Renal cortex interstitium (tissue), 15 donors: ENCODE results near the gene PSMD13. TPM values are rescaled to one million over a fixed set of nuclear protein-coding genes. Genes with fewer than 3 reads are reported as not detected.
"Not testable (repeated sequence)": the region's sequence is repeated elsewhere in the genome, so short reads cannot be mapped to it uniquely, and the experiment has no call there.

Source experiments
- DNase-seq, 11 donors: peaks; one replicate each; pipeline ENCODE4 v3.0.0-alpha.2; 2013; ENCODE audit warnings: low read depth in 9 of 11, low spot score in 4 of 11; ENCODE audit errors: extremely low read depth in 1 of 11
- long read RNA-seq, 16 experiments: transcript quantifications; one replicate each; lab custom pipeline, GENCODE V29; 2026
- polyA plus RNA-seq, 3 donors: library from polyadenylated mRNA; unstranded; fragments of 120-200 nt; gene quantifications; one replicate each; pipeline ENCODE4 v1.2.1, GENCODE V29; 2013; ENCODE audit not compliant: insufficient read length in 3 of 3

PSMD13 gene
- 100 to 1,000 TPM; 132 to 155 (median 152) TPM for polyA plus RNA-seq
- long read RNA-seq, donor 1, transcript PSMD13-212 (13 exons, 1,991 nt): major isoform, 26 of 38 reads
- long read RNA-seq, donor 1, transcript PSMD13-207 (1 exons, 2,200 nt): minor isoform, 10 of 38 reads
- long read RNA-seq, donor 1, partial matches to known transcripts: 0 of 38 reads
- long read RNA-seq, donor 1, other reads (novel, unspliced or antisense): 0 of 38 reads
- long read RNA-seq, donor 2, transcript PSMD13-207 (1 exons, 2,200 nt): minor isoform, 7 of 34 reads
- long read RNA-seq, donor 2, transcript PSMD13-212 (13 exons, 1,991 nt): major isoform, 27 of 34 reads
- long read RNA-seq, donor 2, partial matches to known transcripts: 0 of 34 reads
- long read RNA-seq, donor 2, other reads (novel, unspliced or antisense): 0 of 34 reads
- long read RNA-seq, donor 3, transcript PSMD13-212 (13 exons, 1,991 nt): major isoform, 40 of 54 reads
- long read RNA-seq, donor 3, partial matches to known transcripts: 5 of 54 reads
- long read RNA-seq, donor 3, other reads (novel, unspliced or antisense): 0 of 54 reads
- long read RNA-seq, donor 4, transcript PSMD13-207 (1 exons, 2,200 nt): minor isoform, 6 of 38 reads
- long read RNA-seq, donor 4, transcript PSMD13-212 (13 exons, 1,991 nt): major isoform, 24 of 38 reads
- long read RNA-seq, donor 4, partial matches to known transcripts: 6 of 38 reads
- long read RNA-seq, donor 4, other reads (novel, unspliced or antisense): 0 of 38 reads
- long read RNA-seq, donor 5: 0 reads
- long read RNA-seq, donor 6, transcript PSMD13-212 (13 exons, 1,991 nt): major isoform, 29 of 50 reads
- long read RNA-seq, donor 6, transcript PSMD13-207 (1 exons, 2,200 nt): minor isoform, 17 of 50 reads
- long read RNA-seq, donor 6, partial matches to known transcripts: 0 of 50 reads
- long read RNA-seq, donor 6, other reads (novel, unspliced or antisense): 0 of 50 reads
- long read RNA-seq, donor 7, transcript PSMD13-207 (1 exons, 2,200 nt): minor isoform, 18 of 72 reads
- long read RNA-seq, donor 7, transcript PSMD13-212 (13 exons, 1,991 nt): major isoform, 44 of 72 reads
- long read RNA-seq, donor 7, partial matches to known transcripts: 5 of 72 reads
- long read RNA-seq, donor 7, other reads (novel, unspliced or antisense): 0 of 72 reads
- long read RNA-seq, donor 8, transcript PSMD13-207 (1 exons, 2,200 nt): minor isoform, 15 of 73 reads
- long read RNA-seq, donor 8, transcript PSMD13-212 (13 exons, 1,991 nt): major isoform, 46 of 73 reads
- long read RNA-seq, donor 8, partial matches to known transcripts: 5 of 73 reads
- long read RNA-seq, donor 8, other reads (novel, unspliced or antisense): 0 of 73 reads
- long read RNA-seq, donor 9, transcript PSMD13-207 (1 exons, 2,200 nt): minor isoform, 9 of 46 reads
- long read RNA-seq, donor 9, transcript PSMD13-212 (13 exons, 1,991 nt): major isoform, 24 of 46 reads
- long read RNA-seq, donor 9, partial matches to known transcripts: 12 of 46 reads
- long read RNA-seq, donor 9, other reads (novel, unspliced or antisense): 0 of 46 reads
- long read RNA-seq, donor 10, transcript PSMD13-207 (1 exons, 2,200 nt): minor isoform, 8 of 47 reads
- long read RNA-seq, donor 10, transcript PSMD13-212 (13 exons, 1,991 nt): major isoform, 33 of 47 reads
- long read RNA-seq, donor 10, partial matches to known transcripts: 0 of 47 reads
- long read RNA-seq, donor 10, other reads (novel, unspliced or antisense): 0 of 47 reads
- long read RNA-seq, donor 11, transcript PSMD13-212 (13 exons, 1,991 nt): major isoform, 22 of 34 reads
- long read RNA-seq, donor 11, partial matches to known transcripts: 5 of 34 reads
- long read RNA-seq, donor 11, other reads (novel, unspliced or antisense): 0 of 34 reads
- long read RNA-seq, donor 12, transcript PSMD13-212 (13 exons, 1,991 nt): major isoform, 12 of 18 reads
- long read RNA-seq, donor 12, partial matches to known transcripts: 0 of 18 reads
- long read RNA-seq, donor 12, other reads (novel, unspliced or antisense): 0 of 18 reads
- long read RNA-seq, donor 13: 0 reads
- long read RNA-seq, donor 14, transcript PSMD13-207 (1 exons, 2,200 nt): minor isoform, 7 of 40 reads
- long read RNA-seq, donor 14, transcript PSMD13-212 (13 exons, 1,991 nt): major isoform, 31 of 40 reads
- long read RNA-seq, donor 14, partial matches to known transcripts: 0 of 40 reads
- long read RNA-seq, donor 14, other reads (novel, unspliced or antisense): 0 of 40 reads
- long read RNA-seq, donor 15, transcript PSMD13-212 (13 exons, 1,991 nt): major isoform, 19 of 23 reads
- long read RNA-seq, donor 15, partial matches to known transcripts: 0 of 23 reads
- long read RNA-seq, donor 15, other reads (novel, unspliced or antisense): 0 of 23 reads
- long read RNA-seq, donor 16, transcript PSMD13-207 (1 exons, 2,200 nt): minor isoform, 15 of 116 reads
- long read RNA-seq, donor 16, transcript PSMD13-212 (13 exons, 1,991 nt): major isoform, 84 of 116 reads
- long read RNA-seq, donor 16, partial matches to known transcripts: 10 of 116 reads
- long read RNA-seq, donor 16, other reads (novel, unspliced or antisense): 0 of 116 reads

- peak in 10 of 11 donors; percentile 65 to 86 (median 79) for DNase-seq
These were observed at the start of gene PSMD13 for GRCh38 chr11:236774-237767. Gene PSMD13, plus strand, starts transcription at chr11:236976. Its CDS starts 74 bp downstream, at chr11:237050.

- DNase-seq: not testable (repeated sequence)
These were observed 47.5 kb upstream of the PSMD13 start for GRCh38 chr11:189200-189783.

GRCh38 chr11:189843-190311, 46.9 kb upstream of the PSMD13 start:
- DNase-seq: not testable (repeated sequence)

- DNase-seq: not testable (repeated sequence)
These were observed 46.2 kb upstream of the PSMD13 start for GRCh38 chr11:190546-190945.

GRCh38 chr11:191490-192478, 45.0 kb upstream of the PSMD13 start:
- DNase-seq: not testable (repeated sequence)

GRCh38 chr11:192674-193128, 44.1 kb upstream of the PSMD13 start, which contains the start of gene SCGB1C1:
Gene SCGB1C1, plus strand, starts transcription at chr11:193078. Its CDS starts 22 bp downstream, at chr11:193100.
- not testable (repeated sequence) for DNase-seq

- not testable (repeated sequence) for DNase-seq
These were observed 43.3 kb upstream of the PSMD13 start for GRCh38 chr11:193481-193880.

GRCh38 chr11:196786-197731, 39.7 kb upstream of the PSMD13 start:
- no peak for DNase-seq

- DNase-seq: no peak
These were observed 39.0 kb upstream of the PSMD13 start for GRCh38 chr11:197741-198235.

- no peak for DNase-seq
These were observed 38.5 kb upstream of the PSMD13 start for GRCh38 chr11:198236-198806.

GRCh38 chr11:199004-199581, 37.7 kb upstream of the PSMD13 start:
- DNase-seq: no peak

- no peak for DNase-seq
These were observed 37.0 kb upstream of the PSMD13 start for GRCh38 chr11:199782-200181.
